ENCODE results near the gene ADAM15.

ADAM15 gene

DNA sequence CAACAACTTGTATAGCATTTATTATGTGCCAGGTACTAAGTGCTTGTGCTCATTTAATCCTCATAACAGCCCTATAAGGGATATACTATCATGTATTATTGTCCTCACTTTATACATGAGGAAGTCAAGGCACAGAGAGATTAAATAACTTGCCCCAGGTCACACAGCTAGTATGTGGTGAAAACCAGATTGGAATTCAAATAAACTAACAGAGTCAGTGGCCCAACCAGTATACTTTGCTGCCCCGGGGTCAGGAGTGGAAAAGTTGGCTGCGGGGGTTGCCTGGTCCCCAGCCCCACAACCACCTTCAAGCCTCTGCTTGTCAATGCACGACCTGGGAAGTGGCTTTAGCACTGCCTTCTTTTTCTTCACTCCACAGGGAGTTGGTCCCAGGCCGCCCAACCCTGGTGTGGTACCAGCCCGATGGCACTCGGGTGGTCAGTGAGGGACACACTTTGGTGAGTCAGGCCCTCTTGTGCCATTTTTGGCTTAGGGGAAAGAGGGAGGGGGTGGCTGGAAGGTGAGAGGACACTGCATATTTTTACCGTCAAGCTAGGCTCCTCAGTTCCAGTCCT, 2.5 kb downstream of the ADAM15 start:
- DNase-seq, result no peak

DNA sequence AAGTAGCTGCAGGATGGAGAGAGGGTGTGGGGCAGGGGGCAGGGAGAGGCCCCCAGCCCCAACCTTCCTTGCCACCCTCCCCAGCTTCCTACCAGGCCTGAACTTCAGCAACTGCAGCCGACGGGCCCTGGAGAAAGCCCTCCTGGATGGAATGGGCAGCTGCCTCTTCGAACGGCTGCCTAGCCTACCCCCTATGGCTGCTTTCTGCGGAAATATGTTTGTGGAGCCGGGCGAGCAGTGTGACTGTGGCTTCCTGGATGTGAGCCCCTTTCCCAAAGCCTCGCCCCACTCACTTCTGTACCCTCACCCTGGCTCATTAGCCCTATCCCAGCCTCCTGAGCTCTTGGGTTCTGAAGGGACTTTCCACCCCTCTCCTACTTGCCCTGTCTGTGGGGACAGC, 6.0 kb downstream of the ADAM15 start:
- DNase-seq, result no peak

DNA sequence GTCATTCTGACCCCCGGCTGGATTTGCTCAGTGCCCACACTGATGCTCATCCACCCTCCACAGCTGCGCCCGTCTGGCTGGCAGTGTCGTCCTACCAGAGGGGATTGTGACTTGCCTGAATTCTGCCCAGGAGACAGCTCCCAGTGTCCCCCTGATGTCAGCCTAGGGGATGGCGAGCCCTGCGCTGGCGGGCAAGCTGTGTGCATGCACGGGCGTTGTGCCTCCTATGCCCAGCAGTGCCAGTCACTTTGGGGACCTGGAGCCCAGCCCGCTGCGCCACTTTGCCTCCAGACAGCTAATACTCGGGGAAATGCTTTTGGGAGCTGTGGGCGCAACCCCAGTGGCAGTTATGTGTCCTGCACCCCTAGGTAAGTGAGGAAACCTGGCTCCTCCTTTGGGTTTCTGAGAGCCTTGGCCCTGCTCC, 6.7 kb downstream of the ADAM15 start:
- DNase-seq, result no peak

DNA sequence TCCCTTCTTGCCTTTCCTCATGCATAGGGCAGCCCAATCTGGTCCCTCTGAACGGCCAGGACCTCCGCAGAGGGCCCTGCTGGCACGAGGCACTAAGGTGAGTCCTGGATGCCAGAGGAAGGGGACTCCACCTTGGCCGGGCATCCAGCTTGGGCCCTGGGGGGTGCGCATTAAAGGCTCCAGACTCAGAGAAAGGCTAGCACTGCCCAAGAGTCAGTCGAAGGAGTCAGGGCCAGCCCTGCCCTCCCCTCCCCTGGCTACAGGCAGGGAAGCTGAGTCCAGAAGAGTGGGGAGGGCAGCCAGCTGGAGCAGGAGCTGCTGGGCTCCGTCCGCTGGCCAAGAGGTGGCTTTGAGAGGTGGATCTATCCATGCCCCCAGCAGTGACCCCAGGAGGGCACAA, 9.6 kb downstream of the ADAM15 start:
- no peak for DNase-seq

DNA sequence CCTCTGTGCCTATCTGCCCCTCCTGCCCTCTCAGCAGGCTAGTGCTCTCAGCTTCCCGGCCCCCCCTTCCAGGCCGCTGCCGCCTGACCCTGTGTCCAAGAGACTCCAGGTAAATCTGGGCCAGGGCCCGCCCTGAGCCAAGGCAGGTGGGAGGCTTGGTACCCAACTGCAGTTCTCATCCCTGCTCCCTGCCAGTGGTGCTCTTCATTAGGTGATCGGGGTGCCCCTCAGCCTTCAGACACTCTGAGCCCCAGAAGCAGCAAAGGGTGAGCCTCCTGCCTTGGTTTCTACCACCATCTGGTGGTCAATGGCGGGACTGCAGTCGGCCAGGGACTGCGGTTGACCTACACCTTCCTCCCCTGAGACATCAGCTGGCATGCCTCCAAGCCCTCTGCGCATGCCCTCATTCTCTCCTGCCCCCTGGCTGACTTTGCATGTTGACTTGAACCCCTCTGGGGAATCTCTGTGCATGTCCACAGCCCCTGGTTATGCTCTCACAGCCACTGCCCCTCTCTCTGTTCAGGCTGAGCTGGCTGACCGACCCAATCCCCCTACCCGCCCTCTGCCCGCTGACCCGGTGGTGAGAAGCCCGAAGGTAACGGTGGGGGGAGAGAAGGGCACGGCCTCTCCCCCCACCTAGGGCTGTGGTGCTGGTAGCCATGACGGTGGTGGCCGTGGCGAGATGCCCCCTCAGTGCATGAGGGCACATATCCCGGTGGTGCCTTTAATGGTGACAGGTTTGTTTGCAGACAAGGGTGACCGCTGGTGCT, 10.4 kb downstream of the ADAM15 start:
- DNase-seq, result peak; percentile 94

DNA sequence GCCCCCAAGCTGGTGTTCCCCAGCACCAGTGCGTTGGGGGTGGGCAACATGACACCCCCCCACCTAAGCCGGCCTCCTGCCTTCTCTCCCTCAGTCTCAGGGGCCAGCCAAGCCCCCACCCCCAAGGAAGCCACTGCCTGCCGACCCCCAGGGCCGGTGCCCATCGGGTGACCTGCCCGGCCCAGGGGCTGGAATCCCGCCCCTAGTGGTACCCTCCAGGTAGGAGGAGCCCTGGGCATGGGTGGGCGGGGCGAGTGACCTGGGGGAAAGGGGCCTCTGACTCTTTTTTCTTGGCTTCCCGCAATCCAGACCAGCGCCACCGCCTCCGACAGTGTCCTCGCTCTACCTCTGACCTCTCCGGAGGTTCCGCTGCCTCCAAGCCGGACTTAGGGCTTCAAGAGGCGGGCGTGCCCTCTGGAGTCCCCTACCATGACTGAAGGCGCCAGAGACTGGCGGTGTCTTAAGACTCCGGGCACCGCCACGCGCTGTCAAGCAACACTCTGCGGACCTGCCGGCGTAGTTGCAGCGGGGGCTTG, 11.1 kb downstream of the ADAM15 start:
- no peak for DNase-seq

DNA sequence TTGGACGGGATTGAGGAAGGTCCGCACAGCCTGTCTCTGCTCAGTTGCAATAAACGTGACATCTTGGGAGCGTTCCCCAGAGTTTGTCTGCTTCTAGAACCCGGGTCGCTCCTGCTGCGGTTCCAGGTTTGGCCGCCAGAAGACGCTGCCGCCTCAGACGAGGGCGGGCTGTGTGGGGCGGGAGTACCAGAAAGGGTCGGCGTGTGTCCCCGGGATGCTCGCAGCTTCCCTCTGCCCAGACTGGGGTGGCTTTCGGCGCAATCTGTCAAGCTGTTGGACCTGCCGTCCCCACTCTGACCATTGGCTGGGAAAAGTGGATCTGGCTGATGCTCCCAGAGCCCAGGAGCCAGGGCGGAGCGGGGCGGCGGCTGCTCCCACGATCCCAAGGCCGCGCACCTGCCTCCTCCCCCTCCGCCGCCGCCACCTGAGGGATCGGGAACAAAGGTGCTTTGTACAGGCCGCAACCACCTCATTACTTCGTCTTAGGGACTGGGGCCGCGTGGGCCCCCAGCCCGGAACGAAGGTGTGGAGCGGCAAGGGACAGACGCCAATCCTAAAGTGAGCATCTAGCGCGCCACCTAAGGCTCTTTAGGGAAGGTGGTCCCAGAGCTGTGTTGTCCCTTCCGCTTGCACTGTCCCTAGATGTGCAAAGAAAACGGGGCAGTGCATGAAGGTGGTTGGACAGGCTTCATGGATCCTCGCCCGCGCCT, 11.7 kb downstream of the ADAM15 start:
- DNase-seq, result peak; percentile 87

DNA sequence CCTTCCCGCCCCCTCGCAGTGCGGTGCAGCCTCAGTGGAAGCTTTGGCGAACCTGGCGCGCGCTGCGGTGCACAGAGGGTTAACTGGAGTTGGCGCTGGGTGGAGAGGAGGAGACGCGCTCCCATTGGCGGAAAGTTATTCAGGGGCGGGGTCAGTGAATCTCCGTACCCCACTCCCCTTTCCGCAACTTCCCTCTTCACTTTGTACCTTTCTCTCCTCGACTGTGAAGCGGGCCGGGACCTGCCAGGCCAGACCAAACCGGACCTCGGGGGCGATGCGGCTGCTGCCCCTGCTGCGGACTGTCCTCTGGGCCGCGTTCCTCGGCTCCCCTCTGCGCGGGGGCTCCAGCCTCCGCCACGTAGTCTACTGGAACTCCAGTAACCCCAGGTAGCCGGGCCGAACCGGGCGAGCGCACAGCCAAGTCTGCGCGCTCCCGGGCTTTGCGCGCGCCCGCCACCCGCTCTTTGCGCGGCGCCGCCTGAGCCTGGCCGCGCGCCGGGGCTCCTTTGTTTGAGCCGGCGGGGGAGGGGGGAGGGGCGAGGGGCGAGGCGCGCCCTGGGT, 12.5 kb downstream of the ADAM15 start, which contains the start of gene EFNA4:
TSS of gene EFNA4 (plus strand) at position 191 of the 561 bp plus-strand sequence. CDS start at position 275, 84 bp downstream.
- DNase-seq, result peak; percentile 96

DNA sequence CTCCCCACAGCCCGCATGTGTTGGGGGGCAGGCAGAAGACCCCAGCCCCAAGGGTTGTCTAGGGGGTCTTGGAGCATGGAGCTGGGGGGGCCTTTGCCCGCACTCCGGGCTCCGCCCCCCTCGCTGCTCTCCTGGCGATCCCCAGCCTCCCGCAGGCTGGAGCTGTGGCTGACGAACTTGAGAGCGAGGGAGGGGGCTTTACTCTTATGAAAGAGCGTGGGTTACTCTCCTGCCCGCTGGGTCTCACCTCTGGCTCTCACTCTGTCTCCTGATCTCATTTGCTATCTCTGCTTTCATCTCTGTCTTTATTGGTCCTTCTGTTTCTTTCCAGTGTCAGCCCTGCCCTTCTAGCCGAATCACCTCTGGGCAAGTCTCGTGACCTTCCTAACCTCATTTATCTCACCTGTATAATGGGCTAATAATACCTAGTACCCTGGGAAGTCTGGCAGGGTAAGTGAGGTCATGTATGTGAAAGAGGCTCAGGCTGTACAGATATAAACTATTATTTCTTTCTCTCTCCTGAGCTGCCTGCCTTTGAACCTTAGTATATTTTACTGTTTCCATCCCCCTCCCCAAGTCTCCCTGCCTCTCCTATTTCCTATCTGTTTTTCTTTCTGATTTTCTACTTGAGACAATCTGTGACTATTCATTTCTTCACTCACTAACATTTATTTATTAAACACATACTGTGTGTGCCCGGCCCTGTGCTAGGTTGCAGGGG, 13.2 kb downstream of the ADAM15 start:
- DNase-seq, result peak; percentile 43

DNA sequence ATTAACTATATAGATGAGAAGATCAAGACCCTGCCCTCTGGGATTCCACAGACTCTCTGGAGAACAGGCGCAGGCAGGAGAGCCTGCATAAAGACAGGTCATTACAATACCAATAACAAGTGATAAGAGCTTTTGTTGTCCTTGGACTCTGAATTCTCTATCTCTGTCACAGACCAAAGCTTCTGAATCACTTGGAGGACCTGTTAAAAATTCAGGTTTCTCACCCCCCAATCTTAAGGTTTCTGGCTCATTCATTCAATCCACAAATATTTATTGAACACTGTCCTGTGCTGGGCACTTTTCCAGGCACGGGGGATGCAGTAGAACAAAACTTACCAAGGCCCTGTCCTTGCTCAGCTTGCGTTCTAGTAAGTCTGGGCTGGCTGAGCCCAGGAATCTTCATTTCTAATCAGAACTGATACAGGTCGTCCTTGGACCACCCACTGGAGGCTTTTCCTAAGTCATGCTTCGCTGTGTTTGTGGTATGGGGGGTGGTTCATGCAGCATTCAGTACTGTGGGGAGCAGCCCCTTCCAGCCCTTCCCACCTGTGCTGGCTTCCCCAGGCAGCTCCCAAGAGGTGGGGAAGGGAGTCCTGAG, 13.8 kb downstream of the ADAM15 start:
- DNase-seq, result no peak

DNA sequence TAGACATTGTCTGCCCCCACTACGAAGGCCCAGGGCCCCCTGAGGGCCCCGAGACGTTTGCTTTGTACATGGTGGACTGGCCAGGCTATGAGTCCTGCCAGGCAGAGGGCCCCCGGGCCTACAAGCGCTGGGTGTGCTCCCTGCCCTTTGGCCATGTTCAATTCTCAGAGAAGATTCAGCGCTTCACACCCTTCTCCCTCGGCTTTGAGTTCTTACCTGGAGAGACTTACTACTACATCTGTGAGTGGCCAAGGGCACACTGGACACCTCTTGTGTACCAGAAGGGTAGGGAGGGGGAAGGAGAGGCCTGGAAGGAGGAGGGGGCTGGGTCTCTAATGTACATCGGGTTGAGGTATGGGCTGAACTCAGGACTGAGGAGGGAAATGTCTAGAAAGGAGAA, 15.7 kb downstream of the ADAM15 start:
- DNase-seq, result no peak

DNA sequence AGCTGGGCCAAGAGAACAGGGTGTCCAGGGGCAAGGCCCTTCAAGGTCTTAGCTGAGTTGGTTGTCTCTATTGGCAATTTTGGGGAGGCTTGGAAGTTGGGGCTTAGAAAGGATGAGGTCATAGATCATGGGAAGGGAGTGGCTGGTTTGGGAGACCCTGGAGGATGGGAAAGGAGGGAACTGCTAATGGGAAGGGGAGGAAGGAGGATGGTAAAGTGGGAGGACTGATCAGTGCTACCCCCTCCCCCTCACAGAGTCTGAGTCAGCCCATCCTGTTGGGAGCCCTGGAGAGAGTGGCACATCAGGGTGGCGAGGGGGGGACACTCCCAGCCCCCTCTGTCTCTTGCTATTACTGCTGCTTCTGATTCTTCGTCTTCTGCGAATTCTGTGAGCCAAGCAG, 17.5 kb downstream of the ADAM15 start:
- no peak for DNase-seq

DNA sequence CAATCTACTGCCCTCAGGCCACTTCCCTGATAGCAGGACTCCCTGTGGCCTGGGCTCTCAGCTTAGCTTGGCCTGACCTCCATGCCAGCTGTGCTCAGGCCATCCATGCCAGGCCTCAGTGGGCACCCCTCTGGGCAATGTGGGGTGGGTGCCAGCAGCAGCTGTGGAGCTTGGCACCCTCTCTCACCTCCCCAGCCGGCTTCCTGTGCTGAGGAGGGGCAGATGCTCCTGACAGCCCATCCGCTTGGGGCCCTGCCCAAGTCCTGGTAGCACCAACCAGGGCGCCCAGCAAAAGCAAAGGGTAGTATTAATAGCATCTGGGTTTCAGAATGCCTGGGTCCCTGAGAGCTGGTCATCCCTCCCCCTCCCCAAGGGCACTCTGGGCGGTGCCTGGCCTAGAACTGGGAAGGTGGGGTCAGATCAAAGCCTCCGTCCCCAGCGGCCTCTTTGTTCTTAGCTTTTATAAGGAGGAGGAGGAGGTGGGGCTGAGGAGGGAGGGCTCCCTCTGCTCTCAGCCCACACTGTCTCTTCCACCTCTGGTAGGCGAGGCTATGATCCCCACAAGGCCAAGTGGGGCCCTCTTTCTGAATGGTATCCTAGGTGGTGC, 18.5 kb downstream of the ADAM15 start:
- DNase-seq, result no peak

DNA sequence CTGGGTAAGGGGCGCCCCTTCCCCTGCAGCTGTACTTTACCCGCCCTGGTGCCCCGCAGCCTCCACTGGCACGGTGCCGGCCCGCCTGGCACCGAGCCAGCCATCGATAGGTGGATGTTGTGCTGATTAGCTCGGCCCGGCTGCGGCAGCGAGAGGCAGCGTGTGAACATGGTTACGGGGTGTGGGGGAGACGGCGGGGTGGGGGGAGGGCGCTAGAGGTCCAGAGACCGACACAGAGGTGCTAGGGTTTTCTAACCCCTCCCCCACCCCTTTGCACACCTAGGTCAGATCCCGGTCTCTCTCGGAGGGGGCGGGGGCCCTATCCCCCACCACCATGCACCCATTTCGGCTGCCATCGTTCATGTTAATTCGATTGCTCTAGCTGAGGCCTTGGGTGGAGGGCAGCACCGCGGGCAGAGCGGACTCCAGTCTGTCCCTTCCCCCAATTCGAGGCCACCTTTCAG, 19.1 kb downstream of the ADAM15 start:
- no peak for DNase-seq

DNA sequence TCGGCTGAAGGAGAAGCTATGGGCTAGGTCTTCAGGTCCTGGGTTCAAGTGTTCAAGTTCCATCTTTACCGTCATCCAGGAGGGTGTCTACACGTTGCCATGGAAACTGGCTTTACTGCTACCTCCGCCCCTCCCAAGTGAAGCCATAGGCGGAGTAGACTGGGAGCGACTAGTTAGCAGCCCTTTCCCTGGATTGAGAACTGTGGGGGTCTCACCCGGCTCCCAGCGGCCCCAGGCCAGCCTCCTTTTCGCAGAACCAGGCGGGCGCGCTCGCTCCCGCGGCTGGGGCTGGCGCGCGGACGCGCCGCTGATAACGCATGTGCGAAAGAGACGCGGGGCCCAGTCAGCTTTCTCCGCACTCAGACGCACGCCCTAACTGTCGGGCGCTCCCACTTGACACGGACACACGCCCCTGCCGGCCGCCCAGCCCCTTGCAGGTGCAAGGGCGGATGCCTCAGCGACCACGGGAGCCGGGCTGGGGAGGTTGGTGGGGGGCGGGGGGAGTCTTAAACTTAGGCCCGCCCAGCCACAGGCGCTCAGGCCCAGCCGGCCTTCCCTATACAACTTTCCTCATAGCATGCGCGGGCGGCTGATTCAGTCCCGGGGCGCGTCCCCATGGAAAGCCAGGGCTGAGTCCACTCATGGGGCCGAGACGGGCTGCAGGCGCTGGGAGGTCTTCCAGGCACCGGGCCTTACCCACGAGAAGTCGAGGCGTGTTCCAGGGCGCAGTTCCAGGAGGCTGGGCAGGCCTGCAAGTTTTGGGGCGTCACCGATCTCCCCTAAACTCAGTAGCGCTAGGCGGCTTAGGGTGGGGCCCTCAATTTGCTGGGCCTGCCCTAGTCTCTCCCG, 19.8 kb downstream of the ADAM15 start:
- peak; percentile 94 for DNase-seq

DNA sequence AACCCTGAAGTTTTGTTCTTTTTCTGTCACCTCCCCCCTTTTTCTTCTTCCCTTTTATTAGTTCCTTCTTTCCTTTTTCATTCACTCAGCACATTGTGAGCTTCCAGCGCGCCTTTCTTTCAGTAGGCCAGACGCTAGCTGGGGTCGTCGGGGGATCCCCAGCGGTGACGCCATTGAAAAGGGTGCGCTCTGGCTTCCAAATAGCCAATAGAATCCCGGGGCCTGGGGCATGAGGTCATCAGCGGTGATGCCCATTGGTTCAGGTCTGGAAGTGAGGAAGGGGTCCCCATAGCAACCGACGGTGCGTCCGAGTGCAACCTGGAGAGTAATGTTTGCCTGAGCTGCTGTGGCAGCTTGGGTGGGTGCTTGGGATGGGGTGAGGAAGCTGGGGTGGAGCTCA, 20.6 kb downstream of the ADAM15 start:
- no peak for DNase-seq

DNA sequence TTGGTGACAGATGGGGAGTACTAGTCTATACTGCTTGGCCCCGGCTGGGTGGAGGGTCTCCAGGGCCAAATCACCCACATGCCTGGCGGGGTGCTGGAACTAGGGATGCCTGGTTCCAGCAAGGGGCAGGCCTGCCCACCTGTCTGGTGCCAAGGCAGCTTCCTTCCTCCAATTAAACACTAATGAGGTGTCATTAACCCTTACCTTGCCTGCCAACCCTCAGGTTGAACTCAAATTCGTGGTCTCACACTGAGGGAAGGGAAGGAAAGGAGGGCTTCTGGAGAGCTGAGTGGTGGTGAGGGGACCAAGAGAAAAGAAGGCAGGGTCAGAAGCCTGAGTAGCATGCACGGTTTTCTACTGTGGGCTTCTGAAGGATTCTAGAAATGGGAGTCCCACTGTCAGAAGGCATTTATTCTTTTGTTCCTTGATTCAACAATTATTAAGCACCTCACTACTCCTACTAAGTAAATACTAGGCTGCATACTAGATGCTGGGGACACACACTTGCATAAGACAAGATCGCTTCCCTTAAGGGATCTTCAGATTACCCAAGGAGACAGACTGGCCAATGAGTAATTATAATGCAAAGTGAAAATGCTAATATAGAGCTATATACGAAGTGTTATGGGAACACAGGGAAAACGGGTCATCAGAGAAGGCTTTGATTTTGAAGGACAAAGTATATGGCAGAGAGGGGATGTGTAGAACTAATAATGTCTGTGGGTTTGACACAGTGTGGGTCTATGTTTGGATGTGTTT, 21.6 kb downstream of the ADAM15 start:
- no peak for DNase-seq

DNA sequence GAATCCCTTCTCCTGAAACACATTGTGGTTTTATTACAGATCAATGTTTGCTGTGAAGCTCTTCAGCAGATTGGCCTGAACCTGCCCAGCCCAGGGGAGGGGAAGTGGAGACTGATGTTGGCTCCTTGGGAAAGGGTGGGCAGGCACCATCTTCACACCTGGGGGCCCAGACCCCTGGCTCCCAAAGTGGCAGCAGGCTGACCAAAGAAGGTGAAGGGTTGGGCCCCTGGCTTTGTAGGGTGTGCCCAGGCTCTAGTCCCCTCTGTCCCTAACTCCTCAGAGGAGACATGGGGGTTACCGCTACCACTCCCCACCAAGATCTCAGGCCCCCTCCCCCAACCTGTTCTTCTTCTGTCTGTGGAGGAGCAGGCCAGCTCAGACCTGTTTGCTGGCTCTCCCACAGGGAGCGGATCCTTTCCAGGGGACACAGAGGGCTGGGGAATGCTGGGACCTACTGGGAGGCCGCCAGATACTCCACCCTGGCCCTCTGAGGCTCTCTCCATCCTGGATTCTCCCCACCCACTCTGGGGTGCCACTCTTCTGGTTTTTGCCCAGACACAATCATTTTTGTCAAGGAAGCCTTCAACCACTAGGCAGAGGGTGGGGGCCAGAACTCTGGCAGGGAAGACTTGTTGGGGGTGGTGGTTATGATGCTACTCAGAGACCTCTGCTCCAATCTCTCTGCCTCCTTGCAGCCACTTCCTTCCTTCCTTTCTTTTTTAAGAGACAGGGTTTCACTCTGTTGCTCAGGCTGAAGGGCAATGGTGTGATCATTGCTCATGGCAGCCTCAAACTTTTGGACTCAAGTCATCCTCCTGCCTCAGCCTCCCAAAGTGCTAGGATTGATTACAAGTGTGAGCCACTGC, 22.5 kb downstream of the ADAM15 start:
- no peak for DNase-seq

DNA sequence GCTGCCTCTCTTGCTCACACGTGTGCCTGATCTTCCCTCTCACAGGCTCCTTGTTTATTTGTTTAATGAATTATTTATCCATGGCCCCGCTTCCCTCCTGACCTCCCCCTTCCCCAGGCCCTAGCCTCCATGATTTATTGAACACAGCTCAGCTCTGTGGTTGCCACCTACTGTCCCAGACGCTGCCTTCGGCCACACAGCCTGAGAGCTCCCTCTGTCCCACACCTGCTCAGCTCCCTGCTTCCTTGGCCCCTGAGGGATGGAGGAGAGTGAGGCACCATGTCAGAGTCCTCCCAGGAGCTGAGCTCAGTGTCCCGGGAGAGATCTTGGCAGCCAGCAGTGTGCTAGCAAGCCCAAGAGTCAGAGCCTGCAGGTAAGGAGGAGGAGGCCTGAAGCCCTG, 24.4 kb downstream of the ADAM15 start:
- DNase-seq, result no peak
